Measurements from ENCODE around the gene SLC38A4.
"Not testable (repeated sequence)": the region's sequence is repeated elsewhere in the genome, so short reads cannot be mapped to it uniquely, and the experiment has no call there.

Gene SLC38A4

GRCh38 chr12:46825591-46826414 lies at the start of gene SLC38A4:
SLC38A4 (minus strand) TSS chr12:46825997; CDS start chr12:46793071, 32,926 bp downstream.
- DNase-seq, result no peak

- no peak for DNase-seq
Observed at GRCh38 chr12:46875095-46875494, 49.3 kb upstream of the SLC38A4 start.

- no peak for DNase-seq
Observed at GRCh38 chr12:46874642-46875041, 48.8 kb upstream of the SLC38A4 start.

- DNase-seq, result no peak
Observed at GRCh38 chr12:46872135-46872534, 46.3 kb upstream of the SLC38A4 start.

GRCh38 chr12:46865311-46865710 lies 39.5 kb upstream of the SLC38A4 start:
- DNase-seq, result no peak

- no peak for DNase-seq
Observed at GRCh38 chr12:46858368-46858767, 32.6 kb upstream of the SLC38A4 start.

GRCh38 chr12:46857486-46857885 lies 31.7 kb upstream of the SLC38A4 start:
- no peak for DNase-seq

GRCh38 chr12:46855760-46856159 lies 30.0 kb upstream of the SLC38A4 start:
- DNase-seq, result no peak

- not testable (repeated sequence) for DNase-seq
Observed at GRCh38 chr12:46854188-46854587, 28.4 kb upstream of the SLC38A4 start.

GRCh38 chr12:46848792-46849191 lies 23.0 kb upstream of the SLC38A4 start:
- DNase-seq, result not testable (repeated sequence)

- DNase-seq, result no peak
Observed at GRCh38 chr12:46847001-46847400, 21.2 kb upstream of the SLC38A4 start.

GRCh38 chr12:46843811-46844210 lies 18.0 kb upstream of the SLC38A4 start:
- no peak for DNase-seq

- no peak for DNase-seq
Observed at GRCh38 chr12:46841891-46842290, 16.1 kb upstream of the SLC38A4 start.

- DNase-seq, result no peak
Observed at GRCh38 chr12:46839964-46840363, 14.2 kb upstream of the SLC38A4 start.

GRCh38 chr12:46839232-46839631 lies 13.4 kb upstream of the SLC38A4 start:
- no peak for DNase-seq

GRCh38 chr12:46835785-46836184 lies 10.0 kb upstream of the SLC38A4 start:
- no peak for DNase-seq

- DNase-seq, result no peak
Observed at GRCh38 chr12:46832130-46832704, 6.4 kb upstream of the SLC38A4 start.

GRCh38 chr12:46831335-46832129 lies 5.7 kb upstream of the SLC38A4 start:
- no peak for DNase-seq

- DNase-seq, result no peak
Observed at GRCh38 chr12:46830731-46831334, 5.0 kb upstream of the SLC38A4 start.

- DNase-seq, result no peak
Observed at GRCh38 chr12:46824709-46825108, 1.1 kb downstream of the SLC38A4 start.

- DNase-seq, result no peak
Observed at GRCh38 chr12:46818642-46819041, 7.2 kb downstream of the SLC38A4 start.

GRCh38 chr12:46815809-46816208 lies 10.0 kb downstream of the SLC38A4 start:
- DNase-seq, result no peak

GRCh38 chr12:46814143-46814542 lies 11.7 kb downstream of the SLC38A4 start:
- no peak for DNase-seq
